Measurements from ENCODE around the gene CFAP90.

CFAP90 gene

DNA sequence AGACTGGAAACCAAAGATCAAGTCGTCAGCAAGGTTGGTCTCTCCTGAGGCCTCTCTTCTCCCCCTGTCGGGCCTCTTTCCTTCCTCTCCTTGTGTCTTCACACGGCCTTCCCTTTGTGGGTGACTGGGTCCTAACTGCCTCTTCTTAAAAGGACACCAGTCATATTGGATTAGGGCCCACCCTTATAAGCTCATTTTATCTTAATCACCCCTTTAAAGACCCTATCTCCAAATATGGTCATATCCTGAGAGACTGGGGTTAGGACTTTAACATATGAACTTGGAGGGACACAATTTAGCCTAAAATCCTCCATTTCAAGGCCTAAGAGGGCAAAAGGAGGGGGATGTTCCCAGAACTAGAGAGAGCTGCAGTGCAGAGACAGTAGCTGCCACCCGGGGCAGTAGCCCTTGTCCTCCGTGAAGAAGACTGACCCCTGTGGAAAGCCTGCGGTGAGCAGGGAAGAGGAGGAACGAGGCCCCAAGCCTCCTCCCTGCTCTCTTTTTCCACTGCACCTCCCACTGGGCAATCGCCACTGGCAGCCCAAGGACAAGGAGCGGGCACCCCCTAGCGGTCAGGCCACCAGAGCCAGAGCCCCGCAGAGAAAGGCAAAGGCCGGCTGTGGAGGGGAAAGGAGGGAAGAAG is 34.9 kb downstream of the CFAP90 start:
- DNase-seq = peak; percentile 49

DNA sequence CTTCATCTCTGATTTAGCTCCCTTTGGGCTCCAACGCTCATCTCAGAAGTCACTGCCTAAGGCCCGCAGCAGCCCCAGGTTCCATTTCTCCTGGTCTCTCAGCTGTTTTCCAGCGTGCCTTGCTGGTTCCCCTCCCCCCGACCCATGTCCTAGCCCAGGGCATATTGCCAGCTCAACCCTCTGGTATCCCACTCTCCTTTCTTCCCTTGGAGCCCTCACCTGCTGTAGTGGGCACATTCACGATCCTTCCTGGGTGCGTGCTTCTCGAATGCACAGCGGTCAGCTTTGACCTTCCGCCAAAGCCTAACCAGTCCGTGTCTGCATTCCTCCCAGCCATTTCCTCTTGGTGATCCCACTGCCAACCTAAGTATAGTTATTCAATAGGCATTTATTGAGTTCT is 36.1 kb downstream of the CFAP90 start:
- DNase-seq = no peak

DNA sequence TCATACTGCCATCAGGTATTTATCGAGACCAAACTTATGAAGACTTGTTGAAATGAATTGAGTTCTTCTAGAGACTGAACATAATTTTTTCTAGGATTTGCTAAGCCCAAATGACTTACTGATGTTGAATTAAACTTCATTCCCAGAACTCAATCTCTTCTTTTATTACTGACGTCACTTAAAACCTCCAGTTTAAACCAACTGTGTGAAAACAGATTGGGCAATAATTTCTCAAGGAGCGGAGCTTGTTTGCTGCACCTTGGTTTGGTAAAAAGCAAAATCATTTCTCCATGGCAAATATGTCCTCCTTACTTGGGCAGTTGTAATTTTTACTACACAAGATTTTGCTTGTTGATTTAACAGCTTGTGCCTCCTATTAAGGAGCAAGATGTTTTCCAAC is 37.4 kb downstream of the CFAP90 start:
- DNase-seq = no peak

DNA sequence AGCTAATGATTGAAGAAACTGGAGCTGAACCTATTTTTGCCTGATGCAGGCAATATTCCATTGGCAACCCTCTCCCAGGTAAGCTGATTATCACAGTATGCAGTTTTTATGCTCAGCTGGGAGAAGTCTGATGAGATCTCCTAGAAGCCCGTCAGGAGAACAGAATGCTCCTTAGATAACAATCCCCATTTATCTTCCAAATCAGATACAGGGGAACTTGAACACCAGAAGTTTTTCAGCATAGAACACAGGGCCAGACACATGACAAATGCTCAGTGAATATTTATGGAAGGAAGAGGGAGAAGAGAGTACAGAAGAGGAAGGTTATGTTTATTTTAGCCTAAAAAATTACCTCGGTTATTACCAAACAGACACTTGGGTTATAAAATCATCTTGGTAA is 37.9 kb downstream of the CFAP90 start:
- DNase-seq = no peak

DNA sequence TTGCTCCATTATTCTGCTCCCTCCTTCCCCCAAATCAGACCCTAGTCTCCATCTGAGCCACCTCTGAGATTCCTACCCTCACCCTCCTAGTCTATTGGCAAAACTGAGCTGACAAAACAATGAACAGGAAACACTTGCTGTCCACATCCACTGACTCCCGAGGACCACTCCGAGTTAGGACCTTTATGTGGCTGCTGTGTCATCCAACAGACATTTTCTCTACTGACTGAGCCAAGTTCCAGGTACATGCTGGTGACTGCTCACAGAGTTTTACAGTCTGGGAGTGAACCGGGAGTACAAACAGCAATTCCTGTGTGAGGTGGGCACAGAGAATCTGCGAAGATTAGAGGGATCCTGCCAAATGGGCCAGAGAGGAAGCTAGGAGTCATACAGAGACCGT is 39.2 kb downstream of the CFAP90 start:
- DNase-seq = no peak

DNA sequence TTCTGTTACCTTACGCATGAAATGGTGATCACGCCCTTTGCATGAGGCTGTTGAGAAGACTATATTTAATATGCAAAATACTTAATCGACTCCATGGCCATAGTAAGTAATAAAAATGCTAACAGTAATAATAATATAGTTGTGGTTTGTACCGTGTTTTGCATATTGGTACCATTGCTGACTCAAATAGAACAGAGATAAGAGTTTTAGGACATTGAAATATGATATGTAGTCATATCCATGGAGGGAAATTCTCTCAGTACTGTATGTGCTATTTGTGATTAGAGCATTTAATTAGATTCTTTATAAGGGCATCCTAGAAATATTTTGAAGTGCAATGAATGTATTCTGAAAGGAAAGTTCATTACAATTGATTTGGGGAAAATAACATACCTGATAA is 41.9 kb downstream of the CFAP90 start:
- no peak for DNase-seq

DNA sequence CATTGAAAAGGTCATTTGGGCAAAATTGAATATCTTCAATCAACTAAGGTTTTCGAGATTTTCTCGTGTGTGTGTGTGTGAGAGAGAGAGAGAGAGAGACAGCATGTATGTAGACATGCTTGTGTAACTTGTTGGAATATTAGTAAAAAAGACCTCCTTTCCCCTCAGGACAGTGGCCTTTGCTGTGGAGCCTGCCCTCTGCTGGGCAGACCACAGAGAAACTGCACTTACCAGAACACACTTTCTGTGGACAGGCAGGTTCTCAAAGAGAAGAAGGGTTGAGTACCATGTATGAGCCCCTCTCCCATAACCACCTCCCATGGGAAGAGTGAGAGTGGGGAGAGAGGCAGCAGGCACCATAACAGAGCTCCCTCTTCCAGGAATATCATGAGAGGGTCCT is 45.6 kb downstream of the CFAP90 start:
- DNase-seq = no peak

DNA sequence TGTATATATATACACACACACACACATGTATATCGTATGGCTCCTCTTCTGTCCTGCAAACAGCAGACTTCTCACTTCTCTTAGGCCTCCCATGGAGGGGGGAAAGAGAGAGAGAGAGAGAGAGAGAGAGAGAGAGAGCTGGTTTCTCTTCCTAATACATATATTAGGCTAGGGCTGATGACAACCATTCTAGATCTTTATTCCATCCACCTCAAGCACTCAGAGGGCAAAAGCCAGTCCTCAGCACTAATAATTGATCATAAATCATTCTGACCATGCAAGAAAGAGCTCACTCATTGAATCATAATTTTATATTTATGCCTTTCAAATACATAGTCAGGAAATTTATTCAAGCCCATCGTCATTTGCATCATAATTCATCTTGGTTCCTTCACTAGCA is 47.0 kb downstream of the CFAP90 start:
- no peak for DNase-seq

DNA sequence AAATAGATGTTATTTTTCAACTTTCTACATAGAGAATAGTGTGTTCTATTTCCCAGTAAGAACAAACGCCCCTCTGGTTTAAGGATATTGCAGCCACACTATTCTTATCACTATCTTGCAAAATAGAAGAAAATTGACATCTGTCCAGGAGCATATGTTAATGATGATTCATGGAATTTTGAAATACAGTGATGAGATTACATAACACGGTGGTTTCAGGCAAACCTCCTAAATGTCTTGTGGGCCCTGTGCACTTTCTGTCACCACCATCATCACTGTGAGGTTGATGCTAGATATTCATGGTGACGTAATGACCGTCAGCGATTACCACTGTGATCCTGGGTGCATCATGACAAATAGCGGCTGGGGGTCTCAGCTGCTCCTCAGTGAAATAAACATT is 48.1 kb downstream of the CFAP90 start:
- peak; percentile 36 for DNase-seq

DNA sequence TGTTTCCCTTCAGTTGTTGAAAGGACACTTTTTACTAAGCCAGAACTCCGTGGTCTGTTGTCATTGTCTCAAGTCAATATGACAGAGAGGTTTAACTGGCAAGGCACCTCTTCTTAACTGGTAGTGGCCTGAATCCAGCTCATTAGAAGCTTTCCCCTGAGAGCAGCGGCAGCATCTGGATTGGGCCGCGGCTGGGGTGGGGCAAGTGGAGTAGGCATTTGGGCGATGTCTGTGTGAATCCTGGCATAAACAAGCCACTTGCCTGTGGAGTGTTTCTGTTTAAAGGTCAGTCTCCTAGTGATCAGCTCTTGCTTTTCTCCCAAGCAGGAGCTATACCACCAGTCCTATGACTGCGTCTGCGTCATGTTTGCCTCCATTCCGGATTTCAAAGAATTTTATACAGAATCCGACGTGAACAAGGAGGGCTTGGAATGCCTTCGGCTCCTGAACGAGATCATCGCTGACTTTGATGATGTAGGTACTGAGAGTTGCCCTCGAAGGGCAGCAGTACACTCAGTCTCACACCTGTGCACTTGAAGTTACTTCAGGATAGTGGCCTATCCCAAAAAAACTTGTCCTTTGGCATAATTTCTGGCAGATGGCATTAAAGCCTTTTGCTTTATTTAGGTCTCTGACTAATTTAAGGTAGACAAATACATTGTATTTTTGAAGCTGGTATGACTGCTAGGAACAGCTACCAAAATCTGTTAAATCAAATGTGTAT is 48.9 kb downstream of the CFAP90 start:
- DNase-seq = no peak

DNA sequence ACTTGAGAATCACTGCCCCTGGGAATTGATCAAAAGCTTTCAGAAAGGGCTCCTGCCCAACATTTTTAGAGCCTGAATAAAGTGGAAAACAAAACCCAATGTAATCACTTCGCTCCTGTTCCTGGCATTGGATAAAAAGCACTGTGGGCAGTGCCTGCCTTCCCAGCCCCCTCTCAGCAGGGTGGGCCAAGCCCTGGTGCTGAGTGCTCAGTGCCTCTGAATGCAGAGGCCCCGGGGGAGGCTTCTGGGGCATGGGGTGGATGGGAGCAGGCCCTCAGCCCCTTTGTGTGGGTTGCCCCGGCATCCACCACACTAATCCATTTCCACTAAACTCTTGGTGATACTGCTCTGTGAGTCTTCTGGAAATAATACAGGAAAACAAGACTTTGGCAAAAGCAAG is 55.6 kb downstream of the CFAP90 start:
- DNase-seq = no peak

DNA sequence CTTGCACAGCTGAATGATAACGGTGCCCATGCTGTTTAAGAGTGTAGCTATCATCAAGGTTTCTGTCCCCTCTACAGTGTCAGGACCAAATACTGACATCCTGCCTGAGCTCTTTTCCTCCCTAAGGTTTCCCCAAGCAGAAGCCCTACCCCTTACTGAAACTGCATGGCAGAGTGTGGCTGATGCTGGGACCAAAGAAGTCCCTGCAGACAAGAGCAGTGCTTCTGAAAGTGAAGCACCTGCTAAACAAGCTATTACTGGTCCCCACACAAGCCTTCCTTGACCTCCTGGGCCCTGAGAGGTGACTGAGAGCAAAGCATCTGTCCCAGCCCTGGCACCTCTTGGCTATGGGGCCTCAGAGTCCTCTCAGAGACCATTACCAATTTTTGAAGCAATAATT is 56.1 kb downstream of the CFAP90 start:
- DNase-seq = no peak

DNA sequence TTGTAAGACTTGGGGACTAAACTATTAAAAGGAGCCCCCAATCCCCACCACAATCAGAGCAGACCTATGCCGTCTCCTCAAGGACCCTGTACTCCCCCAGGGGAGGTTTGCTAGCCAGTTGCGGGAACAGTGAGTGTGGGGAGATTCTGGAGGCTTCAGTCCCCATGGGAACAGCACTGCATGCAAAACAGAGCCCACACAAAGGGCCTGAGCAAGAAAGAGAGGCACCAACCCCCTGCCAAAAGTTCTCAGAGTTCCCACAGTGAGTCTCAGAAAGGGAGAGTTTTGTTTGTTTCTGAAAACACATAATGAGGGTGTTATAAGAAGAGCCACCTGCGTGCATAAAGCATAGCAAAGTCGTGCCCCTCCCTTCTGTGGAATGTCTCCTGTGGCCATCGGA is 56.6 kb downstream of the CFAP90 start:
- DNase-seq = no peak

DNA sequence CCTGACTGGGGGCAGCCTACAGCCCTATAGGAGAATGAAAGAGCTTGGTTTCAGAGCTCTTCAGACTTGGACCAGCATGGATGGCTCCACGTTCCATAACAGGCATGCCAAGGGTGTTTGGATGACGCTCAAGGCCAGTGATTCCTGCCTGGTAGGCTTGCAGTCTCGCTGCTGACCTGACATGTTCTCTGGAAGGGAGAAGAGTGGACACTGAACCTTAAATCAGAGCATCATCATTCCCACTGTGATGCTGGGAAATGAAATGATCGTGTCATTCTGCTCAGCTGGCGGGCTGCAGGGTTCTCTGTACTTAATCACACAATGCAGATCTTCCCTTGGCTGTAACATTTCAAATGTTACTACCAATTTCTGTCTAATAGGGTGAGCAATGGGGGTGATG is 57.0 kb downstream of the CFAP90 start:
- no peak for DNase-seq

DNA sequence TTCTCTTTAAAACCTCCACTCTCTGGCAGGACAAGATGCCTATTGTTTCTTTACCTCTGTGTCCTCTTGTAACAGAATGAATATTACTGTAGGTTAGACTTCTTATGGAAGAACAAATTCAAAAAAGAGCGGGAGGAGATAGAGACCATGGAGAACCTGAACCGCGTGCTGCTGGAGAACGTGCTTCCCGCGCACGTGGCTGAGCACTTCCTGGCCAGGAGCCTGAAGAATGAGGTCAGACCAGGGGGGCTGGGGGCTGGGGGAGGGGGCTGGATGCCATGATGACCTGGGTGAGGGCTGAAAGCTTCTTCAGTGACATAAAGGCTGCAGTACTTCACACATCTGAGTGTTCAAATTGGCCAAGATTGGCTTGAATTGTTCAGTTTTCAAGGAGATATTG is 61.4 kb downstream of the CFAP90 start:
- DNase-seq = no peak

DNA sequence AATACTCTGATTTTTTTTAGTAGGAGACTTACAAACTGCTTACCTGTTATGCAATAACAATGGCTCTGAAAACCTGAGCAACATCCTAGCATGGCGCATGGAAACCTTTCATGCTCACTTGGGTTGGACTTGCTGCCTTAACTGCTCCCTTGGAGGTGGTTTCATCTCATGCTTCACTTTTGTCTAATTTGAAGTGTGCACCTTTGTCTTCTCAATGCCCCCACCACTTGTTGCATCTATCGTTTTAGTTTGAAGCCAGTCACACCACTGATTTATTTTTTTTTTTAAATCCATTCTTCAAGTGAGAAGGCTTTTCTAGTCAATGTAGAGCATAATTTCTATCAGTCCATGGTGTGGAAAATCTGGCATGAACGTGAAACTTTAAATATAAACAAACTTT is 63.2 kb downstream of the CFAP90 start:
- DNase-seq = no peak

DNA sequence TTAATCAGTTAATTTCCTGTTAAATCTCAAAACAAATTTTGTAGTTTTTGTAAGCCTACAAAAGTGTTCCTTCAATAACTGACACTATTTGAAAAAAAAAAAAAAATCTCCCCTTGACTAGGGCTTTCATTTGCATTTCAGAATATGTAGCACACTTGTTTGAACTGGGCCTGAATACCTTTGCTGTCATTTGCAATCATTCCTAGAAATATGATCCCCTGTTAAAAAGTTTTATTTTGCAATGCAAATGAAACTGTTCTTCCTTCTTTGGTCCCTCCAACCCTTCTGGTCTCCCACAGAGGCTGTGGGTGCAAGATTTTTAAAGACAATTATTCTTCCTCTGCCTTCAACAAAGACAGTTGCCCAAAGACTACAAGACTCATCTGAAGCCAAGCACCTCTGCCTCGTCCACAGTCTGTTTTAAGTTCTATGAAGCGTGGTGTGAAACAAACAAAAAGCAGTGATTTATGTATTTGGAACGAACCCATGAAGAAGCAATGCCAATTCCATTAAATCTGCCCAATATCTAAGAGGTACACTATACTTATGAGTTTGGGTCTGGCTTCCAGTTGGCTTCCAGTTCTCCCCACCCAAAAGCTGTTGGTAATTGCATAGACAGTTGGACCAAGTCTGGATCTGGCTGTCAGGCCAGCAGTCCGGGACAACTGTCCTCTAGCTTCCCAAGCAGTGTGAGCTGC is 66.1 kb downstream of the CFAP90 start:
- DNase-seq = no peak

DNA sequence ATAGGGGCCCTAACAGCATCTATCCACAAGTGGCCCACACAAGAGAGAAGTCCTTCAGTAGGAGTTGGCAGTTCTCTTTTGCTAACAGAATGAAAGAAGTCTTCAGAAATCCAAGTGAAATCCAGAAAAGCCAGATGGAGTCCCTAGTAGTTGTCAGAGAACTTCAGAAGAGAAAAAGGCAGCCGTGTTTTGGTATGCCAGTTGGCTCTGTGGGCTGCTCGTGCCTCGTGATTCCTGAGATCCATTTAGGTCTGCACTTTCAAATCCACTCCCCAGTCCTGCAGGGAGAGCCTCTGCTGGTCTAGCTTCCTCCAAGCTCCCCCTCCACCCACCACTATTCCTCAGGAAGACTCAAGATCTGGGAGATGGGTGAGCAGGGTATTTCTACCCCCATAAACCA is 69.0 kb downstream of the CFAP90 start:
- no peak for DNase-seq
